Measurements from ENCODE around the gene PIM2. TPM values are rescaled to one million over a fixed set of nuclear protein-coding genes. Genes with fewer than 3 reads are reported as not detected.

The PIM2 gene
- total RNA-seq, 1 donor from 2014 or later, result 3.3 TPM

- Histone ChIP-seq H3K9me3 (replicated peaks) (no peaks in the 10 kb centered on the region), H3K27ac (replicated peaks) (no peak overlapping the region), H3K36me3 (peaks cover 10% of the 10 kb centered on the region), H3K27me3 (ENCODE audit: low read depth) (no peaks in the 10 kb centered on the region), H3K4me3 (no peak overlapping the region), H3K4me1 (peaks cover 20% of the 10 kb centered on the region)
- intact Hi-C loops (cut with micrococcal nuclease), result no loop called here
- no peak for DNase-seq
- TF ChIP-seq CTCF (IDR thresholded peaks at IDR 0.05; ENCODE audit: borderline replicate concordance), result no peak
These were observed 9.0 kb downstream of the PIM2 start for GRCh38 chrX:48909703-48910294.

- intact Hi-C loops (cut with micrococcal nuclease), result no loop called here
- DNase-seq, result no peak
- no peaks in the 10 kb centered on the region for H3K27me3 ChIP-seq (ENCODE audit: low read depth)
- no peak overlapping the region for H3K4me3 ChIP-seq
- peaks cover 10% of the 10 kb centered on the region for H3K36me3 ChIP-seq
- H3K4me1 ChIP-seq, result peaks cover 20% of the 10 kb centered on the region
- TF ChIP-seq CTCF (IDR thresholded peaks at IDR 0.05; ENCODE audit: borderline replicate concordance), result no peak
- H3K27ac ChIP-seq (replicated peaks), result no peak overlapping the region
- no peaks in the 10 kb centered on the region for H3K9me3 ChIP-seq (replicated peaks)
These were observed 10.2 kb downstream of the PIM2 start for GRCh38 chrX:48908600-48908999.

GRCh38 chrX:48905090-48905790 lies 13.6 kb downstream of the PIM2 start:
- Histone ChIP-seq H3K27ac (replicated peaks) (no peak overlapping the region), H3K36me3 (peaks cover 30% of the 10 kb centered on the region), H3K9me3 (replicated peaks) (no peaks in the 10 kb centered on the region), H3K27me3 (ENCODE audit: low read depth) (no peaks in the 10 kb centered on the region), H3K4me3 (no peak overlapping the region), H3K4me1 (peaks cover under 1% of the 10 kb centered on the region)
- TF ChIP-seq CTCF (IDR thresholded peaks at IDR 0.05; ENCODE audit: borderline replicate concordance), result no peak
- intact Hi-C loops (cut with micrococcal nuclease), result no loop called here
- DNase-seq, result no peak

GRCh38 chrX:48904626-48905025 lies 14.2 kb downstream of the PIM2 start:
- DNase-seq, result no peak
- Histone ChIP-seq H3K4me1 (peaks cover under 1% of the 10 kb centered on the region), H3K36me3 (peaks cover 31% of the 10 kb centered on the region), H3K4me3 (no peak overlapping the region), H3K27ac (replicated peaks) (no peak overlapping the region), H3K9me3 (replicated peaks) (no peaks in the 10 kb centered on the region), H3K27me3 (ENCODE audit: low read depth) (no peaks in the 10 kb centered on the region)
- intact Hi-C loops (cut with micrococcal nuclease), result no loop called here
- no peak for TF ChIP-seq CTCF (IDR thresholded peaks at IDR 0.05; ENCODE audit: borderline replicate concordance)

- H3K27me3 ChIP-seq (ENCODE audit: low read depth), result no peaks in the 10 kb centered on the region
- no peak overlapping the region for H3K27ac ChIP-seq (replicated peaks)
- H3K4me1 ChIP-seq, result peaks cover 5% of the 10 kb centered on the region
- no peak overlapping the region for H3K4me3 ChIP-seq
- TF ChIP-seq CTCF (IDR thresholded peaks at IDR 0.05; ENCODE audit: borderline replicate concordance), result no peak
- no peak for DNase-seq
- no peaks in the 10 kb centered on the region for H3K9me3 ChIP-seq (replicated peaks)
- intact Hi-C loops (cut with micrococcal nuclease), result no loop called here
- peaks cover 34% of the 10 kb centered on the region for H3K36me3 ChIP-seq
These were observed 14.6 kb downstream of the PIM2 start for GRCh38 chrX:48904180-48904579.

Data from left ventricle myocardium inferior (tissue), 1 donor.